NCI-H146 (cell line): ENCODE results near the gene CHST9.
"Not testable (repeated sequence)": the region's sequence is repeated elsewhere in the genome, so short reads cannot be mapped to it uniquely, and the experiment has no call there.

ENCODE experiments used
- DNase-seq: peaks from one replicate; lab custom pipeline; 2025; lab: John Stamatoyannopoulos, UW

Gene CHST9

DNA sequence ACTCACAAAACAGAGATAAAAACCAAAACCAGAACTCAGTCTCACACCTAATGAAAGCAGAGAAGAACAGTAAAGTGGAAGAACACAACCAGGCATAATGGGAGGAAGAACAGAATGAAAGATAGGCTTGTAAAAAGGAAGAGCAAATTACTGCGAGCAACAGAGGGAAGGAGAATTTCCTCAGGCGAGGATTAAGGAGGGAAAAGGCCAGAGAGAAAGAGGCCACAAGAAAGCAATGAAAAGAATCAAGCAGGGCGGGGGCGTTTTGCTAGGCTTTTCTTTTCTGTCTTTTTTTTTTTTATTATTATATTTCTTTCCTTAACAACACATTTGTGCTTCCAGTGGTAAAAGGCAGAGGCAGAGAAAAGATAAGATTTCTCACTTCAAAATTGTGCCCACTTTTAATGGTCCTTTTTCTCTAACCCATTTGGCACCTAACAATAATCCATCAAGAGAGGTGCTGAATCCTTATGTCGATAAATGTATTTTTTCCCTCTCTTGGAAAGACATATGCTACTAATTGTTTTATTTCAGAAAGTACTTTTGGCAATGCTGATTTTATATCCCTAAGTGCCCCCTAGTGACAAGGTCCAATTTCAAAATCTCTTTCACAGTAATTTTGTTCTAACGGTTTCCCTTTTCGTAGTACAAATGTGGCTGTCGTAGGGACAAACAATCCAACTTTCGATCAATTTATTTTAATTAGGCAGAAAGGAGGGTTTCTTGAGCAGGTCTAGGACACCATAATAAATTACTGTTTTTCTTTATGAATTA lies 180.9 kb downstream of the CHST9 start:
- DNase-seq = peak; percentile 44

DNA sequence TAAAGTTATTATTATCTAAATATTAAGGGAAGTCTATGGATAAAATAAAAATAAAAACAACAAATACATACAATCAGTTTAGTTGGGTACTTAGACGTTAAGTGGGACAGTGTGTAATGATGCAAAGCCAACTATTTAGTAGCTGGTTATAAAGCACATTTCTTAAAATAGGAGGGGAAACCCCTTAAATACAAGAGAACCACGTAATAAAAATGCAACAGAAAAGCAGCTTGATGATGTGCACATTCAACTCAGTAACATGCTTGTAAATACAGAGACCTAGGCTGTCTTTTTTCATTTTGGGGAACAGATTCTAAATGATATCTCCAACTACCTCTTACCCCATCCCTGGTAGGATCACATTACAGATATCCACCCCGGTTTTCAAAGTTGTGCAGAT lies 185.3 kb downstream of the CHST9 start:
- no peak for DNase-seq

DNA sequence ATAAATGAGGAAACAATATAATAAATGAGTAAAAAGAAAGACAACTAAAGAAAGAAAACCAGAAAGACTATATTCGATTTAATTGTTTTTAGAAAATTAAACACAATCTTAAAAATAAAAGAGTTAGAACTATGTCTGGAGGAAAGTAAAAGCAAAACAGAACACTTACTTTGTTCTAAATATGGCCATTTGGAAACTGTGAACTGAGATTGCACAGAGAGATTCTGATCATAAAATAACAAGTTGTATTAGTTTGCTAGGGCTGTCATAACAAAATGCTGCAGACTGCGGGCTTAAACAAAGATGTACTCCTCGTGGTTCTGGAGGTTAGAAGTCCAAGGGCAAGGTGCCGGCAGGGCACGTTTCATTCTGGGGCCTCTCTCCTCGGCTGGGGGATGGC lies 191.5 kb downstream of the CHST9 start:
- no peak for DNase-seq

DNA sequence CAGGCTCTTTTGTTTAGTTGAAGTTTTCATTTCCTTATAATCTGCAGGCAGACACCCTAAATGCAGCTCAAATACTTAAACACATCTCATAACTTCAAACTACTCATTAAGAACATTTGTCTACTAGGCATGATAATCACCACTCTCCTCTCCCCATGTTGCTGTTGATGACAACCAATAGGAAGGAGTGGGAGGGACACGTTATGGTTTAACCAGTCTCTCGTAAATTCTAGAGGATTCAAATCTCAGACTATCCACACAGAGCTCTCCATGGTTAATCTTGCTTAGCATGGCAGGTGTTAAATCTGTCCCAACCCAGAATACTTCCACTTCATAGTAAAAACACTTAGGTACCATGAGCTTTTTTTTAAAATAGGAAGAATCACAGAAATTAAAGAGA lies 192.2 kb downstream of the CHST9 start:
- no peak for DNase-seq

DNA sequence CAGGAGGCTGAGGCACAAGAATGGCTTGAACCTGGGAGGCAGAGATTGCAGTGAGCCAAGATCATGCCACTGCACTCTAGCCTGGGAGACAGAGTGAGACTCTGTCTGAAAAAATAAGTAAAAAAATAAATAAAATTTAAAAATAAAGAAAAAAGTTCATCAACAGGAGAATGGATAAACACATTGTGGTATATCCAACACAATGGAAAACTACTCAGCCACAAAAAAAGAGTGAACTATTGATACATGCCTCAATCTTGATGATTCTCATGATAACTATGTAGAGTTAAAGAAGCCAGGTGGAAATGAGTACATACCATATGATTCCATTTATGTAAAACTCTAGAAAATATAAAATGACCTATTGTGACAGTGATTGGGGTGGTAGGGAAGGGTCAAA lies 195.3 kb downstream of the CHST9 start:
- no peak for DNase-seq

DNA sequence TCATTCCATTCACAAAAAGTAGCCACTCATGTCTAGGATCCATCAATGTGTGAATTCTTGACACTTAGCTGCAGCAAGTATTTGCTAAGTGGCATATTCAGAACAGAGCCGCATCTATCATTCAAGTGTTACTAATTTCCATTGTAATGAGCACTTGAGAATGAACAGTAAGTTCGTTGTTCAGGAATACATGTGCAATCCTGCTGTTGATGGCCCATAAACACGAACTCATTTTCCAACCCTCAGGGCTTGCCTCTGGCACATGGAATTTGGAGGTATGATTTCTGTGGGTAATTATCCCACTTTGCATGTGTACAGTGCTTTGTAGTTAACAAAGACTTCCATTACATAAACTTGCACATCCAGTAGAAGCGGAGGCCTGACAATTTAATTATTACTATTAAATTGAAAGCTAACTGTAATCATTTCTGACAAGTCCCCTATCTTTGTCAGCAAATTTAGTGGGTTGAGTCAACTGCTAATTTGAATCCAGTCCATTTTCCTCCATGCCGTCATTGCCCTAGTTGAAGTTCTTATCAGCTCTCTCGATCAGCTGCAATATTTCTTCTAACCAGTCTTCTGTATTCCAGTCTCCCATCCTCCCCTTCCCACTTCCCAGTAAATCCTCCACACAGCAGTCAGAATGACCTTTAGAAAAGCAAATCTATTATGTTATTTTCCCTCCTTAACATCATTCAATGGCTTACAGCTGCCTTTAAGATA lies 203.6 kb downstream of the CHST9 start:
- DNase-seq = peak; percentile 96

DNA sequence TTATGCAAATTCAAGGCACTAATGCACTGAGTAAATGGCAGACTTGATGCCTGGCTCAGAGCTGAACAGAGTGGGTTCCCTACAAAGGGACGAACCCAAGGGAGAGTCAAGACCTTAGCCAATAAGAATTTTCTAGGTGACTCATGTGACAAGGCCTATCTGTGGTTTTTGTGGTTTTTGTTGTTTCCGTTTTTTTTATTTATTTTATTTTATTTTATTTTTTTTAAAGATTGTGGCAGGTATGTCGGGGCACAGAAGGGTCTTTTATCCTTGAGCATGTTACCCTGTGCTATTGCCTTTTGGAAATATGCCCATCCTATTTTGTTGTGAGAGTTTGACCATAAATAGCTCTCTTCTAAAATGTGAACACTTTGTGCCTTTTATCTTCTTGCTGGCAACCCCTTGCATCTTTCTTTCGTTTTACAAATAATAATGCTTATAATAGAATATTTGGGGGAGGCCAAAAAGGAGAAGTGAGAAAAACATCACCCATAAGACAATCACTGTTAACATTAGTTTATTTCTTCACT lies 206.2 kb downstream of the CHST9 start:
- no peak for DNase-seq

DNA sequence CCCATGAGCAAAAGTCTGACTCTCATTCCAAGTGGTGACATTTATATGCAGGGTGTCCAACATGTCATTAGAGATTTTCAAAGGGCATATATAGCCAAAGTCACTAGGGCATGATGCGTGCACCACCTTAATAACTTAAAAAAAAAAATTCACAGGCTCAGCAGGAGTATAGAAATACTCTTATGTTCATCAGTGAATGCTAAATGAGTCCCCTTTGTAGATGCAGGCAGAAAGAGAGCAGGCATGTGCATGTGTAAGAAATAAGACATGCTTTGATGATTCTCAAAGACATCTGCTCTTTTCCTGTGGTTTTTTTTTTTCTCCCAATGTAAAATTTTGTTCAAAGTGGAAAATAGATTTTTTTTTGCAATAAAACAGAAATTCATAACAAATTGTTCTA lies 207.3 kb downstream of the CHST9 start:
- DNase-seq = no peak

DNA sequence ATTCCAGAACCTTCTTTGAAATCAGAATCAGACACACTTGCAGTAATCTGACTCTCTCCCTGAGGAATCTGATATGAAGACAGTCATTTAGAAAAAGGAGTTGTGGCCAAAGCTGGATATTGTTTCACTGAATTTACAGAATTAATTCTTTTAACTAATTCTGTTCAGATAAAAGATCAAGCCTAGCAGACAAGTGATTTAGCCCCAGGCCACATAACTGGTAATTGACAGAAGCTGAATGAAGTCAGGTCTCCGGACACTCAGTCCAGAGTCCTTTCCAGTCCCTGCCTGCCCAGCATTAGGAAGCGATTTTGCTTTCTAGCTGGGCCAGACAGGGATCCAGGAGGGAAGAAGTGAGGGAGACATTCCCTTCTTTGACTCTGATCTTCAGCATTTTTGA lies 208.9 kb downstream of the CHST9 start:
- peak; percentile 67 for DNase-seq

DNA sequence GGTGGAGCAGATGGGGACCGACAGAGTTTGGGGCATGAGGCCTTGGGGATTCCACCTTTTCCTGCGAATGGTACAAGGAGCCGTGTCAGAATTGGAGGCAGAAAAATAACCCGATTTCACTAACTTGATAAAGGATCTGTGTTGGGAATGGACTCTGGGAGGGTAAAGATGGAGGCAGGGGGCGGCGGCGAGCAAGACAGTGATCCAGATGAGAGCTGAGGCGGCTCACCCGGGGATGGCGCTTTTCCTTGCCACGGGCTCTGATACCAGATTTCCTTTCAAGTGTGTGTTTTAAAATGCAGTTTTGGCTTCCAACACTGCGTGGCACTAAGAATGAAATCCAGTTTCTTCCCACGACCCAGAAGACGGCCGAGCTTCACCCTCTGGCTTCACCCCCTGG lies 212.6 kb downstream of the CHST9 start:
- not testable (repeated sequence) for DNase-seq

DNA sequence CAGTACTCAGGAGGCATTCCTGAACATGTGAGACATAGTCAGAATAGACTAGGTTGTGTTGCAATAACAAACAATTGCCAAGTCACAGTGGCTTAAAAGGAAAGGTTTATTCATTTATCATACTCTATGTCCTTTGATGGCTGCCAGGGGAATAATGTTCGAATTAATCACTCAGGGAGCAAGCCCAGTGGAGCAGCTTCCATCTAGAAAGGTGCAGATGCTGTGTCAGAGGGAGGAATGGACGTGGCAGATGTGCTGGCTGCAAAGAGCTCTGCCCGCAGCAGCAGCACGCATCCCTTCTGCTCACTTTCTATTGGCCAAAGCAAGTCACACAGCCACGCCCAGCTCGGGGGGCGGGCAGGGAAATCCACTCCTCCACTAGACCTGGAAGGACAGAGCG lies 213.7 kb downstream of the CHST9 start:
- DNase-seq = no peak

DNA sequence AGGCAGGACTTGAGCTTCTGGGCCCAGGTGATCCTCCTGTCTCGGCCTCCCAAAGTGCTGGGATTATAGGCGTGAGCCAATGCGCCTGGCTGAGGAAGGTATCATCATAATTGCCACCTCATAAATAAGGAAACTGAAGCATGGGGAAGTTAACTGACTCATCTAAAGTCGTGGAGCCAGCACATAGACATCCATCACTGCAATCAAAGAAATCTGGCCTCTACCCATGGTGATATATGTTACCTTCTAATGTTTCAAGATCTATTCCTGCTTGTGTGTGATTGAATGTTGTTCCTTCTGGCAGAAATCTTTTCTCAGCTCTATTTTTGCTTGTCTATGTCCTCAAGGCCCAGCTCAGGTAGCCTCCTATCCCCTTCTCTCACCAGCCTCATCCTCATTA lies 214.5 kb downstream of the CHST9 start:
- DNase-seq = no peak

DNA sequence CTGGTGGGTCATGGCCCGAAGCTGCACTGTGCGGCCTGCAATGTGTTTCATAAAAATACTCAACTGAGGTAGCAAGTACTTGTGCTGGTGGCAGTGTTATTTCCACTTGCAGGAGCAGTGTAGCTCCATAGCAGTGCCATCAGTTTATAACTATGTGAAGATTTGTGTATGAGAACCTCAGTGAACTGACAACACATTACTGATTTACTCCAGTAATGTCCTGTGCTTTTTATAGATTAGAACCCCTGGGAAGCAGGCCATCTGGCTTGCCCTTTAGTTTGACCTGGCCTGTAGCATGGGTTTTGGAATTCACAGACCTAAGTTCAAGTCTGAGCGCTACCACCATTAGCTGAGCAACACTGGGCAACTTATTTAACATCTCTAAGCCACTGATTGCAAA lies 219.9 kb downstream of the CHST9 start:
- no peak for DNase-seq

DNA sequence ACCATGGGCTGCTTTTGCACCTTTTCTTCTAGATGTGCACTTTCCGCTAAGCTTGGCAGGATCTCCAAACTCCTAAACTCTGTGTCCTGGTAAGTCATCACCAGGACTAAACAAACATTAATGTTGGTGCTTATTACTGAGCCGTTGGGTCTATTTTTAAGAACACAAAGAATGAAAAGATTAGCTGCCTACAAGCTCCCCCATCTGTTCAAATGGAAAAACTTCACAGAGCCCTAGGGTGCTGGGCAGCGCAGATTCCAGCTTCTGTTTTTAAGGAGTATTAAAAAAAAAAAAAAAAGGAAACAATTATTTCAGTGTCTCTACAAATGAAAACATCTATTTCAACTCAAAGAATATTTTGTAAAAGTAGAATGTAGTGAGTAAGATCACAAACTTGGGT lies 221.8 kb downstream of the CHST9 start:
- DNase-seq = peak; percentile 84

DNA sequence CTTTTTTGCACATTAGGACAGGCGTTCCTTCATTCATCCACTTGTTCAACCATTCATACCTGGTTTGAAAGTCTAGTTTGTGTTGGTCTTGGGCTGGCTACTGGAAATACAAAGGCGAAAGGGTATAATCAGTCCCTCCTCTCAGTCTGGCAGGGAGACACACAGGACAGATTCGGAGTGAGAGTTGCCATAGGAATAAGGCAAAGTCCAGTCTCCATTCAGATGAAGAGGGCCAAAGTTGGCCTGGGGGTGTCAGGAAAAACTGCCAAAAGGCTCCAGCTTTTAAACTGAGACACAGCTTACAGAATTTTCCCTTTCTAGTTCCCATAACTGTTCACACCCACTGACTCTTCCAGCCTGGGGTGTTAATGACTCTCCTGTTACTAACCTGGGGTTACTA lies 223.3 kb downstream of the CHST9 start:
- DNase-seq = peak; percentile 51

DNA sequence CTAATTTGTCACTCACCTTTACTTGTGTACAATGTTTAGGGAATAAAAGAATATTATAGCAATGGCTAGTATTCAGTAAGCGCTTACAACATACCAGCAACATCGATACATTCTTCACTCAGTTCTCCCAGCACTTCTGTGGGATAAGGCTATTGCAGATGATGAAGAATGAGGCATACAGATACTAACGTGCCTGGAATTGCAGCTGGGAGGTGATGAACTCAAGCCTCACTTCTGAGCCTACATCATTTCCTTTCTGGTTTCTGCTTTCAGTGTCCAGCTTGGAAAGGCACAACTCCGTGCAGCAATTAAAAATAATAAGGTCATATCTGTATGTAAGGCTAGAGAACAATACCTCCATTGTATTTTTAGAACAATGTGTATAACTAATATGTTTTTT lies 224.2 kb downstream of the CHST9 start:
- peak; percentile 67 for DNase-seq

DNA sequence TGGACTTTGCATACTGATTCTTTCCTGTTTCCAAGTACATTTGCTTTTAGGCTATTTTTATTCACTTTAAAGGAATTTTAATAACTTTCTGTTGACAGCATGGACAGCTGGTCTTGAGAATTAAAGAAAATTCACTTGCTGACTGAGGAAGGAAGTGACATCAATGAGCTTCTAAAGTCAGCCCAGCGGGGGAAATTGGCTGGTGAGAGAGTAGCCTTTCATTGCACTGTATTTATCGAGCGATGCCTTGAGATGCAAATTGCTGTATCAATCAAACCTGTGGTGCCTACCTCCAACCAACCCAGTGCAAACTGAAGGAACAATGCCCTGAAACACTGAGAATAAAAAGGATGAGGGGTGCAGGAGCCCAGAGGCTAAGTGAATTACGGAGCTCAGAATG lies 228.2 kb downstream of the CHST9 start:
- DNase-seq = peak; percentile 99

DNA sequence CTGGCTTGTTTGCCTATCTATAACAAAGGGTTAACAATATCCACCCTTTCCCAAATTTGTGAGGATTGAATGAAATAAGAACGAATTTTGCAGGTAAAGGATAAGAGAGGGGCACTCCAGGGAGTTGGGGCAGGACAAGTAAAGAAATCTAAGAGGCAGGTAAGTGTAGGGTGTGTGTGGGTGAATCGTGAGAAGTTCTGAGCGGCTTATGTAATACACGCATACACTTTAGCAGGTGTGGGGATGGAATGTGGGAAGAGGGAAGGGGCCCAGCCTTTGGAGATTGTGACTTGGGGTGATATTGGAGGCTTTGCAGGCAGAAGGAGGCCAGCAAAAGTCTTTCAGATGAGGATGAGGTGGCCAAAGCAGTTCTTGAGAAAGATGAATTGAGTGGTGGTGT lies 236.4 kb downstream of the CHST9 start:
- no peak for DNase-seq

DNA sequence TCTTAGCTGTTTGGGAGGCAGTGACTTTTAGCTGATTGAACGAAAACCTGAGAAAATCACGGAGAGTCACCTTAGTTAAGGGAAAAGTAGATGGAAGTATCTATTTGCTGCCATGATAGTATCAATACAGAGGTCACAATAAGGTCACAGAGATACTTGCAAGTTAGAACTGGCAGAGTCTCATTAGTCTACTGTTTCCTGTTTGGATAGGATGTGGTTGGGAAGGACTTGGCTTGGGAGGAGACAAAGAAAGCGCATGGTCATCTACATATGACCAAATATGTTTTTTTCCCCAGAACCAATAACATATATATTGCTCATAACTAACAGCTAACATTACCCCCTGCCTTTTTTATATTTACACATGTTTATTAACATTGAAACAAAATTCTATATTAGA lies 241.2 kb downstream of the CHST9 start:
- no peak for DNase-seq

DNA sequence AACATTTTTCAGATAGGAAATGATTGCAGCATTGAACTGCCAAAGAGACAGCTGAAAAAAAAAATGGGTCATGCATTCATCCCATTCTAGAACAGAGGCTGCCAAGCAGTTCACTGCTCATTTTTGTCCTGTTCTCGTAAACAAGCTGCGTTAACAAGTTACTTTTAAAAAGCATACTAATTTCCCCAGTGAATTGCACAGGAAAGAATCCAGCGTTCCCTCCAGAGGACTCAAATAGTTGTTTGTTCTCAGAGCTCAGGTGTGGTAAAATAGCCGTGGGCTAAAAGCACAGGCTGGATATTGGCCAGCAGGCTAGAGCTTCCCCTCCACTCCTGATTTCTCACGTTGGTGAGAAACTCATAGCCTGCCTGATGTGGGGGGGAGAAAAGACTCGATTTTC lies 243.5 kb downstream of the CHST9 start:
- DNase-seq = peak; percentile 64

DNA sequence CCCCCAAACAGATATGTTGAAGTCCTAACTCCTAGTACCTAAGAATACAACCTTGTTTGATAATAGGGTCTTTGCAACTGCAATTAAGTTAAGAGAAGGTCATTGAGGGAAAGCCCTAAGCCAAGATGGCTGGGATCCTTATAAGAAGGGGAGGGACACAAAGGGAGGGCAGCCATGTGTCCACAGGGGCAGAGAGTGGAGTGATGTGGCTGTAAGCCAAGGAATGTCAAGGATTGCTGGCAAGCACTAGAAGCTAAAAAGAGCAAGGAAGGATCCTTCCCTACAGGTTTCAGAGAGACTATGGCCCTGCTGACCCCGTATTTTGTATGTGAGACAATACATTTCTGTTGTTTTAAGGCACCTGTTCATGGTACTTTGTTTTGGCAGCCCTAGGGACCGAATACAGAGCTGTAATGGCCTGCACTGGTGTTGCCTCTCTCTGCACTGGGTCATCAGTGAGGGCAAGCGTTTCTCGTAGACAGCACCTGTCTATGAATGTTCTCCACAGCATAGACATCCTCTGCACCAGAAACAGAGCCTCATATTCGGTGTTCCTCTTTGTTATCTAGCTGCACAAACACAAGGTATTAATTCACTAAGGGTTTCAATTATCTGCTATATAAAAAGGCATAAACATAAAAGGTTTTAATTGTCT lies 244.2 kb downstream of the CHST9 start:
- DNase-seq = no peak

DNA sequence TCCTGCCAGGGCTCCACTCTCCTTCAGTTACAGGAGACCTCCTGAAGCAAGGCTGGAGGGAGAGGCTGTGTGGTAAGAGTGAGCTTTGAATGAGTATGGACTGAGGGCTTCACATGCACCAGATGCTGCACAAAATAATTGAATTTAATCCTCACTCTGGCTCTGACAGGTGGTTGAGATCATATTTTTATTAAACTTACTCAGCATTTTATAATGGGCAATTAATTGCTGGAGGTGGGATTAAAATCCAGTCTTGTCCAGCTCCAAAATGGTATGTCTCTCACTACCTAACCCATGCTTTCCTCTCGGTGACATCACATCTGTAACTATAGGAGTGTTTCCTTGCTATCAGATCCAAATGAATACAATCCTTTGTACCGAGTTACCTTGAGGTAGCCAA lies 253.4 kb downstream of the CHST9 start:
- DNase-seq = no peak

DNA sequence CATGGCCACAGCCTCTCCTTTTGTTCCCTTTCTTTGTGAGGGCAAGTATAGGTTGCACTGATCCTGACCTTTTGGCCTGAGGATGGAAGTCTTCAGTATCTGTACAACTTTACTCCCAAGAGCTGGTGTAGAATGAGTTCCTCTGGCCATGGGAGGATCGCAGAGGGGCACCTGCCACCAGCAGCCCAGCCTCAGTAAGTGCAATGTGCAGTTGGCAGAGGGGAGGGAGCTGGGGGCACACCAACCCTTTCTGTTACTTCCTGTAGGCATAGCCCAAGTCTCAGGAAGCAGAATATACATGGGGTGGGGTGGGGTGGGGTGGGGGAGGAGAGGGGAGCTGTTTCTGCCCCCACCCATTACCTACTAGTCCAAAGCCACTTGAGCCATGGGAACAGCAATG lies 254.5 kb downstream of the CHST9 start:
- no peak for DNase-seq
